NCI-H526 treated with DMSO at 0.1 percent for 48 hours (cell line): ENCODE measurements around the gene TBC1D22A.
"Not testable (repeated sequence)": the region's sequence is repeated elsewhere in the genome, so short reads cannot be mapped to it uniquely, and the experiment has no call there.

Experiments
- DNase-seq: peaks from one replicate; lab custom pipeline; 2025; lab: John Stamatoyannopoulos, UW

The TBC1D22A gene

GRCh38 chr22:46972901-46973831 is 210.7 kb downstream of the TBC1D22A start:
- no peak for DNase-seq

- no peak for DNase-seq
Measured at GRCh38 chr22:46974077-46974476, 211.6 kb downstream of the TBC1D22A start.

- DNase-seq = no peak
Measured at GRCh38 chr22:46974631-46975585, 212.5 kb downstream of the TBC1D22A start.

- no peak for DNase-seq
Measured at GRCh38 chr22:46976143-46976542, 213.7 kb downstream of the TBC1D22A start.

GRCh38 chr22:46976598-46976997 is 214.1 kb downstream of the TBC1D22A start:
- DNase-seq = no peak

GRCh38 chr22:46977656-46978343 is 215.3 kb downstream of the TBC1D22A start:
- DNase-seq = no peak

- not testable (repeated sequence) for DNase-seq
Measured at GRCh38 chr22:46978668-46979067, 216.2 kb downstream of the TBC1D22A start.

GRCh38 chr22:46979506-46979905 is 217.1 kb downstream of the TBC1D22A start:
- no peak for DNase-seq

GRCh38 chr22:46980392-46980791 is 217.9 kb downstream of the TBC1D22A start:
- DNase-seq = no peak

GRCh38 chr22:46982635-46983034 is 220.2 kb downstream of the TBC1D22A start:
- DNase-seq = no peak

- no peak for DNase-seq
Measured at GRCh38 chr22:46983046-46983445, 220.6 kb downstream of the TBC1D22A start.

GRCh38 chr22:46984751-46985506 is 222.5 kb downstream of the TBC1D22A start:
- DNase-seq = no peak

GRCh38 chr22:46985507-46985882 is 223.0 kb downstream of the TBC1D22A start:
- DNase-seq = no peak

- no peak for DNase-seq
Measured at GRCh38 chr22:46986788-46987187, 224.3 kb downstream of the TBC1D22A start.

GRCh38 chr22:46990937-46991550 is 228.6 kb downstream of the TBC1D22A start:
- no peak for DNase-seq

GRCh38 chr22:46991666-46992065 is 229.2 kb downstream of the TBC1D22A start:
- DNase-seq = no peak

GRCh38 chr22:46992121-46992731 is 229.8 kb downstream of the TBC1D22A start:
- no peak for DNase-seq

- no peak for DNase-seq
Measured at GRCh38 chr22:46993633-46994032, 231.2 kb downstream of the TBC1D22A start.

- DNase-seq = no peak
Measured at GRCh38 chr22:46994265-46994664, 231.8 kb downstream of the TBC1D22A start.

- no peak for DNase-seq
Measured at GRCh38 chr22:46994983-46995382, 232.5 kb downstream of the TBC1D22A start.
